Measurements from ENCODE around the gene VSX2.

VSX2 gene

GRCh38 chr14:74223016-74223415 lies 16.2 kb upstream of the VSX2 start:
- no peak for DNase-seq

GRCh38 chr14:74231784-74232183 lies 7.5 kb upstream of the VSX2 start:
- DNase-seq, result no peak

- no peak for DNase-seq
These were observed 4.2 kb upstream of the VSX2 start for GRCh38 chr14:74235017-74235416.

GRCh38 chr14:74237441-74237840 lies 1.8 kb upstream of the VSX2 start:
- no peak for DNase-seq

- peak in 1 of 2 experiments; percentile 42 for DNase-seq
These were observed 872 bp downstream of the VSX2 start for GRCh38 chr14:74239848-74240793.

GRCh38 chr14:74240794-74241651 lies 1.8 kb downstream of the VSX2 start:
- DNase-seq, result peak in 1 of 2 experiments; percentile 44

- no peak for DNase-seq
These were observed 2.4 kb downstream of the VSX2 start for GRCh38 chr14:74241652-74242017.

GRCh38 chr14:74242021-74242779 lies 3.0 kb downstream of the VSX2 start:
- DNase-seq, result no peak

GRCh38 chr14:74242780-74243042 lies 3.5 kb downstream of the VSX2 start:
- DNase-seq, result no peak

GRCh38 chr14:74243051-74243450 lies 3.8 kb downstream of the VSX2 start:
- DNase-seq, result no peak

GRCh38 chr14:74244115-74244514 lies 4.9 kb downstream of the VSX2 start:
- DNase-seq, result peak in 1 of 2 experiments; percentile 16

GRCh38 chr14:74245292-74245691 lies 6.0 kb downstream of the VSX2 start:
- DNase-seq, result no peak

- no peak for DNase-seq
These were observed 7.3 kb downstream of the VSX2 start for GRCh38 chr14:74246542-74246941.

GRCh38 chr14:74248017-74248416 lies 8.8 kb downstream of the VSX2 start:
- no peak for DNase-seq

GRCh38 chr14:74249433-74250375 lies 10.5 kb downstream of the VSX2 start:
- no peak for DNase-seq

GRCh38 chr14:74255281-74255680 lies 16.0 kb downstream of the VSX2 start:
- DNase-seq, result no peak

GRCh38 chr14:74257078-74257940 lies 18.1 kb downstream of the VSX2 start:
- DNase-seq, result peak in 1 of 2 experiments; percentile 65

- peak in 1 of 2 experiments; percentile 14 for DNase-seq
These were observed 18.9 kb downstream of the VSX2 start for GRCh38 chr14:74257941-74258763.

- DNase-seq, result no peak
These were observed 19.5 kb downstream of the VSX2 start for GRCh38 chr14:74258764-74259035.

- no peak for DNase-seq
These were observed 20.3 kb downstream of the VSX2 start for GRCh38 chr14:74259513-74259912.

All from NCI-H526 (cell line).